Osteocyte (in vitro differentiated cells): Measurements from ENCODE around the gene HIGD1A. TPM values are rescaled to one million over a fixed set of nuclear protein-coding genes. Genes with fewer than 3 reads are reported as not detected.

Experiments used
- DNase-seq: peaks from one replicate; pipeline ENCODE4 v3.0.0; 2021; ENCODE audit warnings: mixed read lengths; ENCODE audit not compliant: unreplicated experiment; ENCODE audit errors: extremely low spot score
- H3K27ac Mint-ChIP-seq: one replicate; pipeline ENCODE4 v1.8.0; 2021; ENCODE audit warnings: mild to moderate bottlenecking, mixed read lengths; ENCODE audit not compliant: unreplicated experiment
- H3K27me3 Mint-ChIP-seq: one replicate; pipeline ENCODE4 v1.8.0; 2021; ENCODE audit warnings: mixed read lengths; ENCODE audit not compliant: unreplicated experiment
- H3K36me3 Mint-ChIP-seq: one replicate; pipeline ENCODE4 v1.8.0; 2021; ENCODE audit warnings: mixed read lengths; ENCODE audit not compliant: unreplicated experiment
- H3K4me1 Mint-ChIP-seq: one replicate; pipeline ENCODE4 v1.8.0; 2021; ENCODE audit warnings: mixed read lengths; ENCODE audit not compliant: unreplicated experiment
- H3K4me3 Mint-ChIP-seq: one replicate; pipeline ENCODE4 v1.8.0; 2021; ENCODE audit warnings: mild to moderate bottlenecking, moderate library complexity, mixed read lengths; ENCODE audit not compliant: unreplicated experiment
- H3K9me3 Mint-ChIP-seq: one replicate; pipeline ENCODE4 v1.8.0; 2021; ENCODE audit warnings: mixed read lengths; ENCODE audit not compliant: unreplicated experiment
- CTCF ChIP-seq: fragments of 200-600 bp; sonication (generic); IDR thresholded peaks from 2 replicates; pipeline ENCODE4 v1.5.0; 2021; ENCODE audit warnings: antibody characterized with exemption, mild to moderate bottlenecking, moderate library complexity
- long read RNA-seq: library from polyadenylated mRNA; unstranded; transcript quantifications from one replicate; pipeline ENCODE4 v2.0.0, GENCODE V29; 2021
- total RNA-seq: library from RNA; stranded (reverse); gene quantifications from 2 replicates; pipeline ENCODE4 v1.2.1, GENCODE V29; 2021

HIGD1A gene
- total RNA-seq, result 63.8 and 66.1 TPM in 2 replicates
- long read RNA-seq, transcript HIGD1A-201 (4 exons, 1,373 nt), result major isoform, 468 of 493 reads
- long read RNA-seq, transcript HIGD1A-204 (4 exons, 585 nt), result minor isoform, 5 of 493 reads
- long read RNA-seq, partial matches to known transcripts, result 0 of 493 reads
- long read RNA-seq, other reads (novel, unspliced or antisense), result 16 of 493 reads

GRCh38 chr3:42804106-42804830, at the start of gene HIGD1A:
TSS of gene HIGD1A (minus strand) at chr3:42804490. CDS start at chr3:42794253, 10,237 bp downstream.
- Mint-ChIP-seq H3K36me3 (peaks cover 2% of the 10 kb centered on the region), H3K27me3 (peaks cover 34% of the 10 kb centered on the region), H3K4me3 (peak within 1 kb of the TSS; percentile 99), H3K27ac (peak within 1 kb of the TSS; percentile 99), H3K4me1 (peaks cover 31% of the 10 kb centered on the region), H3K9me3 (no peaks in the 10 kb centered on the region)
- TF ChIP-seq CTCF, result no peak
- DNase-seq, result peak; percentile 97

DNA sequence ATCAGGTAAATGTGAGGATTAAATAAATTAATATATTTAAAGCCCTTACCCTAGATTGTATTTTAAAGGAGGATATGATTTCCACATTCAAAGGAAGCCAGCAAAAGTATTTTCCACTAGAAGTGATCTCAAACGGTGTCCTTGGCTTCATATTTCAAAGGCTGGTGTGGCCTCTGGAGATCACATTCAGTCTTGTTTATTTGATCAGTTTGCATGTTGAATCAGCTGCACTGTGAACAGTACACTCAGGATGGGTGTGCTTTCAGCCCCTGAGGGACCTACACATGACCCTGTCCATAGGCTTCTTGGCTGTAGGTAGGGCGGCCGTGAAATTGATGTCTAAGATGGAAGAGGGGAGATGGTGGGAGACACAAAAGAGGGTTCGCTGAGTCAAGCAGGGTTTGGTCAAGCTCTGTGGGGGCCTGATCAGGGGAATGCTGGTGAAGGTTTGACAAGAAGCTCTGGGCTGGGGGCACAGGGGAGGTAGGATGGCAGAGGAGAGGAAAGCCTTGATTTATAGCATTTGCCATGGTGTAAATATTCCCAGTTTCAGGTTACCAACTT, 49.5 kb upstream of the HIGD1A start:
- no peaks in the 10 kb centered on the region for H3K36me3 Mint-ChIP-seq
- H3K27me3 Mint-ChIP-seq, result peaks cover 27% of the 10 kb centered on the region
- no peak for DNase-seq
- H3K27ac Mint-ChIP-seq, result no peak overlapping the region
- no peak for TF ChIP-seq CTCF
- no peaks in the 10 kb centered on the region for H3K4me1 Mint-ChIP-seq
- H3K9me3 Mint-ChIP-seq, result no peaks in the 10 kb centered on the region
- no peak overlapping the region for H3K4me3 Mint-ChIP-seq

GRCh38 chr3:42853056-42853455, 48.8 kb upstream of the HIGD1A start:
- no peak overlapping the region for H3K27ac Mint-ChIP-seq
- no peak for DNase-seq
- no peak for TF ChIP-seq CTCF
- no peaks in the 10 kb centered on the region for H3K4me1 Mint-ChIP-seq
- H3K36me3 Mint-ChIP-seq, result no peaks in the 10 kb centered on the region
- H3K9me3 Mint-ChIP-seq, result no peaks in the 10 kb centered on the region
- H3K27me3 Mint-ChIP-seq, result peaks cover 25% of the 10 kb centered on the region
- no peak overlapping the region for H3K4me3 Mint-ChIP-seq

GRCh38 chr3:42852441-42852840, 48.2 kb upstream of the HIGD1A start:
- Mint-ChIP-seq H3K9me3 (no peaks in the 10 kb centered on the region), H3K4me3 (no peak overlapping the region), H3K4me1 (no peaks in the 10 kb centered on the region), H3K27me3 (peaks cover 26% of the 10 kb centered on the region), H3K36me3 (no peaks in the 10 kb centered on the region), H3K27ac (no peak overlapping the region)
- no peak for TF ChIP-seq CTCF
- DNase-seq, result no peak

DNA sequence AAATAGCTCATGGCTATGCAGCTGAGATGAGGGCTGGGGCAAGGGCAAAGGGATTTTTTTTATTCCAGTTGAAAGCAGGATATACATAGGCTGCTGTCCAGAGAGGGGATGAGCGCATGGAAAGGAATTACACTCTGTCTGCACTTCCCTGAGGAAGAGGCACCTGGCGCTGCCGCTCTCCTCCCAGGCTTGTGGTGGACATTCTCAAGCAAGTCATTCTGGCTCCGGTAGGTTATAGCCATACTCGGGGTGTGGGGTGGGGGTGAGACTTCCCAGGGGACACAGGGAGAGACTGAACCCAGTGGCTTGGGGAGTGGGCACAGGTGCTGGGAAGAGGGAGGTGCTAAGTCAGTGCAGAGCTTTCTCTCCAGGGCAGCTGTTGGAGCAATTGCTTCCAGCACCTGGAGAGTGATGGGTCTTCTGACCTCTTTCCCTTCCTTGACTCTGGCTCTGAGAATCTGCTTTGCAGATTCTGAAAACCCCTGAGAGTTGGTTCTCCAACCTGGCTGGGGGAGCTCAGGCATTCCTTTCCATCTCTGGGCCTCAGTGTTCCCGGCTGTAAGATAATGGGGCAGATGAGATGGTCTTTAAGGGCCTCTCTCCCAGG, 47.0 kb upstream of the HIGD1A start:
- Mint-ChIP-seq H3K4me1 (peaks cover 1% of the 10 kb centered on the region), H3K9me3 (no peaks in the 10 kb centered on the region)

More for the DNA sequence above, 47.0 kb upstream of the HIGD1A start:
- Mint-ChIP-seq H3K27ac (no peak overlapping the region), H3K27me3 (peaks cover 25% of the 10 kb centered on the region), H3K4me3 (no peak overlapping the region), H3K36me3 (no peaks in the 10 kb centered on the region)
- DNase-seq, result peak; percentile 73
- TF ChIP-seq CTCF, result no peak
